Activated naive CD8-positive, alpha-beta T cell treated with anti-CD3 and anti-CD28 coated beads, Interleukin-2, amount 50 U/mL, for 24 hours (primary cell): ENCODE measurements around the gene ADD2.

ENCODE experiments used
- ATAC-seq: fragments of 150-1000 bp; cut with Tn5 transposase; one replicate; pipeline ENCODE4 v1.10.0; 2021
- DNase-seq: peaks from one replicate; pipeline ENCODE4 v3.0.0; 2021
- H3K27ac Mint-ChIP-seq: one replicate; pipeline ENCODE4 v1.8.0; 2021; ENCODE audit warnings: mild to moderate bottlenecking, mixed read lengths
- H3K27me3 Mint-ChIP-seq: one replicate; pipeline ENCODE4 v1.8.0; 2021; ENCODE audit warnings: mixed read lengths
- H3K36me3 Mint-ChIP-seq: one replicate; pipeline ENCODE4 v1.8.0; 2021; ENCODE audit warnings: low read depth, mixed read lengths
- H3K4me1 Mint-ChIP-seq: one replicate; pipeline ENCODE4 v1.8.0; 2021; ENCODE audit warnings: mixed read lengths
- H3K4me3 Mint-ChIP-seq: one replicate; pipeline ENCODE4 v1.8.0; 2021; ENCODE audit warnings: mild to moderate bottlenecking, moderate library complexity, mixed read lengths
- H3K9me3 Mint-ChIP-seq: one replicate; pipeline ENCODE4 v1.8.0; 2021; ENCODE audit warnings: mixed read lengths

The ADD2 gene

DNA sequence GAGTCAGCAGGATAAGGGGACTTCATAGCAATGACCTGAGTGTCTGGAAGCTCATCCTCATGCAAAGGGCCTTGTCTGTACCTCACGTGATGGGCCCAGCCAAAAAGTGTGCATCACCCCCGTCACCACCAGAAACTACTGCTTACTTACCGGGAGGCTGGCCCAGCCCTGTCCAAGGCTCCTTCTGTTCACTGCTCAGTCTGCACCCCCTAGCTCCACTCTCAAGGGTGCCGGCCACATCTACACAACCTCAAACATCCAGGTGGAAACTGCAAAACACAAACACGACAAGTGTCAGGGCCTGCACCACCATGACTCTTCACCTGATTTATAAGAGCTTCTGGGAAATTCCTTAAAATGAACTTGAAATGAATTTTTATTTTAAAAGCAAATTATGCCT lies 55.1 kb downstream of the ADD2 start:
- DNase-seq (no peak), ATAC-seq (no peak)
- H3K4me1 Mint-ChIP-seq, result peaks cover 16% of the 10 kb centered on the region
- H3K9me3 Mint-ChIP-seq, result no peaks in the 10 kb centered on the region
- H3K4me3 Mint-ChIP-seq, result no peak overlapping the region
- H3K27me3 Mint-ChIP-seq, result no peaks in the 10 kb centered on the region
- no peak overlapping the region for H3K27ac Mint-ChIP-seq
- no peaks in the 10 kb centered on the region for H3K36me3 Mint-ChIP-seq

DNA sequence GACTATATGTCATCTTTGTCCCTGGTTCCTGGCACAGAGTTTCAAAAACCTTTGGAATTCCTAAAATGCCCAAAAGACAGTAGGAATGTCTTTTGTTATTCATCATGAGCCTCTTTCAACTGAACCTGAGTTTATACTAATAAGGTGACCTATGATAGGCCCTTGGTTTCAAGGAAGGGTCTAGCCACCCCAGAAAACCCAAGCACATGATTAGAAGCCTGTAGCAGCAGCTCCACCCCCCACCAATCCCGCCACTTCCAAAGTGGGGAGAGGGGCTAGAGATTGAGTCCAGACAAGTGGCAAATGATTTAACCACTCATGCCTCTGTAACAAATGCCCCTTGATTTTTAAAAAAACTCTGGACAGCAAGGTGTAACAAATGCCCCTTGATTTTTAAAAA lies 56.8 kb downstream of the ADD2 start:
- H3K9me3 Mint-ChIP-seq, result no peaks in the 10 kb centered on the region
- no peak overlapping the region for H3K27ac Mint-ChIP-seq
- ATAC-seq (no peak), DNase-seq (no peak)
- H3K4me1 Mint-ChIP-seq, result peaks cover 16% of the 10 kb centered on the region
- no peaks in the 10 kb centered on the region for H3K27me3 Mint-ChIP-seq
- H3K4me3 Mint-ChIP-seq, result no peak overlapping the region
- H3K36me3 Mint-ChIP-seq, result no peaks in the 10 kb centered on the region

DNA sequence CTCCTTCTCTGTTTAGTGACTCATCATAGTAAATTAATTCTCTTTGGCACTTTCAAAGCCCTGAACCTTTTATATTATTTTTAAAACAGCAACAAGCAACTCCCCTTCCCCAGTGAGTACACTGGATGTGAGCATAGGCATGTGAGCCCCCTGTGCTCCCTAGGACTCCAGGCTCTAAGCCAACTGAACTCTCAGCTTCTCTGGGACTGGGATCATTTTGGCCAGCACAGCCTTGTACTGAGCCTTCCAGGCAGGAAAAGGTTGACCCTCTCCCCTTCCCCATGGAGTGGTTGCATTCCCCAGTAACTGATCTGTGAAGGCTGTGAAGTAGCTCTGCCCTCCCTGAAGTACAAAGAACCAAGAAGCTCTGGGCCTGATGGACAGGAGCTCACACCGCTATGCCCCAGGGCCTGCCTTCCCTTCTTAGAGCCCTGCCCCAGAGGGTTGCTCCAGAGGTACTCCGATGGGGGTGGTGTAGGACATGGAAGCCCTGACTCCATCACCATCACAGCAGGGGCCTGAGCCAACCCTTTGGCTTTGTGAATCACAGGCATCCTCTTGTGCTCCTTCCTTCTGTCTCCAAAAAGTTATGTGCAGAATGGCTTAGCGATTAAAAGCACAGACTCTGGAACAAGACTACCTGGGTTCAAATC lies 57.8 kb downstream of the ADD2 start:
- H3K36me3 Mint-ChIP-seq, result no peaks in the 10 kb centered on the region
- no peak overlapping the region for H3K27ac Mint-ChIP-seq
- no peak for ATAC-seq
- peaks cover 16% of the 10 kb centered on the region for H3K4me1 Mint-ChIP-seq
- no peaks in the 10 kb centered on the region for H3K9me3 Mint-ChIP-seq
- no peak overlapping the region for H3K4me3 Mint-ChIP-seq
- H3K27me3 Mint-ChIP-seq, result no peaks in the 10 kb centered on the region
- no peak for DNase-seq

- H3K36me3 Mint-ChIP-seq, result no peaks in the 10 kb centered on the region
- DNase-seq (no peak), ATAC-seq (peak; percentile 71)
- peaks cover 16% of the 10 kb centered on the region for H3K4me1 Mint-ChIP-seq
- no peak overlapping the region for H3K4me3 Mint-ChIP-seq
- H3K27me3 Mint-ChIP-seq, result no peaks in the 10 kb centered on the region
- peak overlapping the region; percentile 77 for H3K27ac Mint-ChIP-seq
- no peaks in the 10 kb centered on the region for H3K9me3 Mint-ChIP-seq
Measured at GRCh38 chr2:70709275-70710037, 58.5 kb downstream of the ADD2 start.

GRCh38 chr2:70708376-70709199 lies 59.4 kb downstream of the ADD2 start:
- Mint-ChIP-seq H3K27me3 (no peaks in the 10 kb centered on the region), H3K36me3 (no peaks in the 10 kb centered on the region), H3K27ac (peak overlapping the region; percentile 77), H3K4me1 (peaks cover 16% of the 10 kb centered on the region), H3K4me3 (no peak overlapping the region), H3K9me3 (no peaks in the 10 kb centered on the region)
- ATAC-seq (peak; percentile 77), DNase-seq (no peak)

GRCh38 chr2:70707706-70708105 lies 60.3 kb downstream of the ADD2 start:
- Mint-ChIP-seq H3K4me1 (peaks cover 16% of the 10 kb centered on the region), H3K27ac (no peak overlapping the region)

GRCh38 chr2:70706026-70706795 lies 61.8 kb downstream of the ADD2 start:
- Mint-ChIP-seq H3K27me3 (no peaks in the 10 kb centered on the region), H3K4me1 (peaks cover 16% of the 10 kb centered on the region), H3K9me3 (no peaks in the 10 kb centered on the region), H3K27ac (no peak overlapping the region), H3K4me3 (no peak overlapping the region), H3K36me3 (no peaks in the 10 kb centered on the region)
- ATAC-seq (no peak), DNase-seq (no peak)

More at GRCh38 chr2:70707706-70708105, 60.3 kb downstream of the ADD2 start:
- Mint-ChIP-seq H3K4me3 (no peak overlapping the region), H3K27me3 (no peaks in the 10 kb centered on the region), H3K9me3 (no peaks in the 10 kb centered on the region), H3K36me3 (no peaks in the 10 kb centered on the region)
- no peak for ATAC-seq
- no peak for DNase-seq

DNA sequence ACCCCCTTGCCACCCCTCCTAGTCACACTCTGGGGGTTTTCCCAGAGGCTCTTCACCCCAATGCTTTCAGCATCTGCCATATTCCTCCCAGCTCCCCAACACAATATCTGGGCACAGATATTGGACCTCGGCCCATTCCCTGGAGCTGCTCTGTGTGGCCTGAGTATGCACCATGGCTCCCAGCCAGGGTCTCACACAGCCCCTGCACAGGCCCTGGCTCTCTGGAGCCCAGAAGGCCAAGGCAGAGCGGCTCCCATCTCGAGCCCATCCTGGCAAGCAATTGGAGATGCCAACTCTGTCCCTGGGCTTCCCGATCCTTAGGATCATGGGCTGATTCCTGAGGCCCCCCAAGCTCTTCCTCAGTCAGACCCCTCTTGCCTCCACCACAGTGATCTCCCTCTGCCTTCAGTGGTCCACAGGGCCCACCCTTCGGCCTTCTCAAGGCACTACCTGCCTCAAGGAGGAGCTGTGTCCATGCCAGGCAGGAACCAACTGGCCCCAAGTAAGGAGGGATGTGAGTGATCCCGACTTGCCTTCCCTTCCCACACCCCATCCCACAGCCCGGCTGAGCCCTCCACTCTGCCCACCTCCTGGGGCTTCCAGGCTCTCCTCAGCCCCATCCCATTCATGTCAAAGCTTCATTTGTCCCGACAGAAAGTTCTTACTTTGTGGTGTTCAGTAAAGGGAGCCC lies 62.7 kb downstream of the ADD2 start:
- H3K4me3 Mint-ChIP-seq, result no peak overlapping the region
- H3K27ac Mint-ChIP-seq, result no peak overlapping the region
- peaks cover 16% of the 10 kb centered on the region for H3K4me1 Mint-ChIP-seq
- H3K36me3 Mint-ChIP-seq, result no peaks in the 10 kb centered on the region
- no peaks in the 10 kb centered on the region for H3K9me3 Mint-ChIP-seq
- no peak for ATAC-seq
- H3K27me3 Mint-ChIP-seq, result no peaks in the 10 kb centered on the region
- no peak for DNase-seq

GRCh38 chr2:70703900-70704549 lies 64.0 kb downstream of the ADD2 start:
- H3K27ac Mint-ChIP-seq, result no peak overlapping the region
- DNase-seq, result no peak
- H3K4me3 Mint-ChIP-seq, result no peak overlapping the region
- H3K9me3 Mint-ChIP-seq, result no peaks in the 10 kb centered on the region
- H3K4me1 Mint-ChIP-seq, result peaks cover 7% of the 10 kb centered on the region
- no peak for ATAC-seq
- H3K27me3 Mint-ChIP-seq, result peaks cover 1% of the 10 kb centered on the region
- no peaks in the 10 kb centered on the region for H3K36me3 Mint-ChIP-seq

DNA sequence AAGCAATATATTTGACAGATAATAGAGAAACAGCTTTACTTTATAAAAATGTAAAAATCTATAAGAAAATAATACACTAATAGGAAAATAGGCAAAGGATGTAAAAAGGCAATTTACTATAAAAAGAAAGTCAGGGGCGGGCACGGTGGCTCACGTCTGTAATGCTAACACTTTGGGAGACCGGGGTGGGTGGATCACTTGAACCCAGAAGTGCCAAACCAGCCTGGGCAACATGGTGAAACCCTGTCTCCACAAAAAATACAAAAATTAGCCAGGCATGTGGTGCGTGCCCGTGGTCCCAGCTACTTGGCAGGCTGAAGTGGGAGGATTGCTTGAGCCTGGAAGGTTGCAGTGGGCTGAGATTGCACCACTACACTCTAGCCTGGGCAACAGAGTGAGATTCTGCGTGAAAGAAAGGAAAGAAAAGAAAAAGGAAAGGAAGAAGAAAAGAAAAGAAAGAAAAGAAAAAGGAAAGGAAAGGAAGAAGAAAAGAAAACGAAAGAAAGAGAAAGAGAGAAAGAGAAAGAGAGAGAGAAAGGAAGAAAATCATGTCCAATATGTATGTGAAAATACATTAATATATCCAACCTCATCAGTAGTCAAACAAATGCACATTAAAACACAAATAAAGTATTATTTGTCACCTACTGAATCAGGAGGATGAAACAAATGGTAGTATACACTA lies 65.1 kb downstream of the ADD2 start:
- no peaks in the 10 kb centered on the region for H3K4me1 Mint-ChIP-seq
- ATAC-seq (no peak), DNase-seq (no peak)
- peaks cover 1% of the 10 kb centered on the region for H3K27me3 Mint-ChIP-seq
- H3K4me3 Mint-ChIP-seq, result no peak overlapping the region
- H3K27ac Mint-ChIP-seq, result no peak overlapping the region
- H3K9me3 Mint-ChIP-seq, result no peaks in the 10 kb centered on the region
- no peaks in the 10 kb centered on the region for H3K36me3 Mint-ChIP-seq

DNA sequence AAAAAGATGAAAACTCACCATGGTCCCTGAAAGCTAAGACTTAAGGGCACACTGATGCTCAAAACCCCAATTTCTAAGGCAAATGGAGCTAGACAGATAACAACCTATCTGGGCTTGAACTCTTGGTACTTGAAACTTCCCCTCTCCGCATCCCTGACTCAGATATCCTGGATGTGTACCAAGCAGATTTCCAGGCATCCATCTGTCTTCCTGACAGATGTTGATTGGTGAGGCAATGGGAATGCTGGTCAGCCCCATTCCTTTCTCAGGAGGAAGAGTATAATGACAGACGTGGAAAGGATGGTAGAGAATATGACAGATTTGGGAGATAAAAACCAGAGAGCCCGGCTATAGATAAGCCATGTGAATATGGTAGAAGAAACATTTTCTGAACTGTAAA lies 69.2 kb downstream of the ADD2 start:
- Mint-ChIP-seq H3K36me3 (no peaks in the 10 kb centered on the region), H3K27ac (no peak overlapping the region), H3K9me3 (no peaks in the 10 kb centered on the region), H3K4me3 (no peak overlapping the region), H3K4me1 (no peaks in the 10 kb centered on the region), H3K27me3 (peaks cover 1% of the 10 kb centered on the region)
- ATAC-seq (no peak), DNase-seq (no peak)

DNA sequence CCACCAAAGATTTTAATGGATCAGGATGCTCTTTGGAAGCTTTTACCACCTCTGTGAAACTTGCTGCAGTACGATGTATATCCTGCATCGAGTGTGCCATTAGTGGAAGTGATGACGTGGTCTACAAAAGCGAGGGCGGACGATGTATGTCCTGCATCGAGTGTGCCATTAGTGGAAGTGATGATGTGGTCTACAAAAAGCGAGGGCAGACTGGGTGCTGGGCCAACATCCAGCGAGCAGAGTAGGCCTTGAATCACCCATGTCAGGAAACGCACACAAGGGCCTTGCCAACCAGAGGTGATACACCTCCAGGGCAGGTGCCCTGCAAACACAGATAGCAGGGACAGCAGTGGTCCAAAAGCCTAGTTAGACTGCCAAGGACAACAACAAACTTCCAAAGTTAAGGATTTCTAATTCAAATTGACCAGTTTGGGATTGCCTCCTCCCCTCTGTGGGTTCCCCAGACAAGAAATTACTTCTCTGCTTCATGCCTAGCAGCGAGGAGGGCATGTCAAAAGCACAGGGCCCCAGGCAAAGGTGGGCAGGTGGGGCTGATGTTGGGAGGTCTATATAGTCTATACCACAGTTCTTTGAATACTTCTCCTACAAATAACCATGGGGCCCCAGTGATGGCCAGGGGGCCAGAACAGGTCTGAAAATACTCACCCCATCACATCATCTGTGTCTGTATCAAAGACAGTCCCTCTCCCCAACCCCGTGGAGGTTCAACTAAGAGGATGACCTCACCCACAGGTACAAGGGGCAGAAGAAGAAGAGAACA lies 70.2 kb downstream of the ADD2 start:
- no peak for ATAC-seq

More for the DNA sequence above, 70.2 kb downstream of the ADD2 start:
- no peaks in the 10 kb centered on the region for H3K36me3 Mint-ChIP-seq
- H3K27ac Mint-ChIP-seq, result no peak overlapping the region
- no peaks in the 10 kb centered on the region for H3K9me3 Mint-ChIP-seq
- no peak for DNase-seq
- H3K4me3 Mint-ChIP-seq, result no peak overlapping the region
- peaks cover 1% of the 10 kb centered on the region for H3K27me3 Mint-ChIP-seq
- no peaks in the 10 kb centered on the region for H3K4me1 Mint-ChIP-seq
